GM19025 (cell line): ENCODE results near the gene RASGRF2.

Source experiments
- ATAC-seq: cut with Tn5 transposase; IDR thresholded peaks from one replicate; pipeline ENCODE4 v1.9.1; 2021; ENCODE audit warnings: mild to moderate bottlenecking, low read depth, moderate library complexity; ENCODE audit not compliant: unreplicated experiment

RASGRF2 gene

GRCh38 chr5:80953587-80953986 lies 6.6 kb upstream of the RASGRF2 start:
- ATAC-seq: no peak

DNA sequence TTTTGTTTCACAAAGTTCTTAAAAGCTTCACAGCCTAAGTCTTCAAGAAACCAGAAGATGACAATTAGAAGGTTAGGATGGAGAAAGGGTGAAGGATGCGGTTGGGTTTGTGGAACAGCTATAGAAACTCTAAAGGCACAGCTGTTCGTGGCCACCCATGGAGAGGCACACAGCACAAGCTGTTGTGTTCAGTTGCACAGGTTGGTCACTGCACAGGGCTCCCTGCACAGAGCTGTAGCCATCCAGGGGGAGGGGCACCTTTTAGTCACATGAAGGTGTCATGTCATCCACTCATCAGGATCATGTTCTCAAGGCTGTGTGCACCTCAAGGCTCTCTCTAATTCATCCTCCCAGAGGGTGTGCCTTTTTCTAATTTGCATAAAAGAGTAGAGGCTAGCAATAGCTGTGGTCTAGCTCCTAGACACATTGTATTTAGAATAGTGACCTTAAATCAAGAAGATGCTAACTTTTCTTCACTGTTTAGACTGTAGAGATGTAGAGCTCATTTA lies 5.0 kb upstream of the RASGRF2 start:
- no peak for ATAC-seq

- no peak for ATAC-seq
These were observed 3.9 kb upstream of the RASGRF2 start for GRCh38 chr5:80956272-80956671.

DNA sequence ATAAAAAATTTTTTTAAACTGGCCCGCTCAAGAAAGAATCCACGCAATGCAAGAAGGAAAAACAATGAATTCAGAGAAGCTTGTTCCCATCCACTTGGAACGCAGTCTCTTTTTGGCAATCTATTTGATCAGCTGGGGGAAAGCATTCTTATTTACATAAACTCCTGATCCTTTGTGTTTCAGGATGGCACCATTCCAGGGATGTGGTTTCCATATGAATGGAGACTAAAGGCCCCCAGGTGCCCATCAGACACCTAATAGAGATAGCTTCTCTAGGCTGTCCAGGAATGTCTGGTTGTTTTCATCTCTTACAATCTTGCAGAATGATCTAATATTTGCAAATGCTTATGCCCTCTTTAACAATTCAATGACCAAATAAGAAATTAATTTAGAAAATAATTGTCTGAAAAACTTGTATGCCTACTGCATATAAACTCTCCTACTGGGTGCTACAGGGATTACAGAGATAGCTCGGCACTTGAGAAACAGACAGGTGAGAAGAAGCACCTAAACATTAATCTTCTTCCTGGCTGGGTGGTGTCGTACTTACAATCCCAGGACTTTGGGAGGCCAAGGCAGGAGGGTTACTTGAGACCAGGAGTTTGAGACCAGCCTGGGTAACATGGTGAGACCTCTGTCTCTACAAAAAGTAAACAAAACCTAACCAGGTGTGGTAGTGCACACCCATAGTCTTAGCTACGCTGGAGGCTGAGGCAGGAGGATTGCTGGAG lies 3.0 kb upstream of the RASGRF2 start:
- no peak for ATAC-seq

GRCh38 chr5:80958616-80959015 lies 1.5 kb upstream of the RASGRF2 start:
- no peak for ATAC-seq

DNA sequence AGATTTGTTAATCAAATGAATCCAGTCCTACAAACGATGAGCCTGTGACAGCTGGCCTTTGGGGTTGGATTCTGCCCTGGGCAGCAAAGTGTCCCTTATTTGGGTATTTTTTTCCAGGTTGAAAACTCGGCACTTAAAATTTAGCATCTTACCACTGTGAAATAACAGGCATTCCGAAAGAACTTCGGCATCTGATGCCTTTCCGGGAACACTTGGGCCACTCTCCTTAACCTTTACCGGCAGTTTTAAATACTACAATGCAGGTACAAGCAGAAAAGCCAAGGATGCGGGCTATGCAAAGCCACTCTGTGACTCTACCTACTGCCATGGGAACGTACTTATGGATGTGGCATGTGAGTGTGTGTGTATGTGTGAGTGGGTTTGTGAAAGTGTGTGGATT lies 1.0 kb upstream of the RASGRF2 start:
- ATAC-seq: no peak

DNA sequence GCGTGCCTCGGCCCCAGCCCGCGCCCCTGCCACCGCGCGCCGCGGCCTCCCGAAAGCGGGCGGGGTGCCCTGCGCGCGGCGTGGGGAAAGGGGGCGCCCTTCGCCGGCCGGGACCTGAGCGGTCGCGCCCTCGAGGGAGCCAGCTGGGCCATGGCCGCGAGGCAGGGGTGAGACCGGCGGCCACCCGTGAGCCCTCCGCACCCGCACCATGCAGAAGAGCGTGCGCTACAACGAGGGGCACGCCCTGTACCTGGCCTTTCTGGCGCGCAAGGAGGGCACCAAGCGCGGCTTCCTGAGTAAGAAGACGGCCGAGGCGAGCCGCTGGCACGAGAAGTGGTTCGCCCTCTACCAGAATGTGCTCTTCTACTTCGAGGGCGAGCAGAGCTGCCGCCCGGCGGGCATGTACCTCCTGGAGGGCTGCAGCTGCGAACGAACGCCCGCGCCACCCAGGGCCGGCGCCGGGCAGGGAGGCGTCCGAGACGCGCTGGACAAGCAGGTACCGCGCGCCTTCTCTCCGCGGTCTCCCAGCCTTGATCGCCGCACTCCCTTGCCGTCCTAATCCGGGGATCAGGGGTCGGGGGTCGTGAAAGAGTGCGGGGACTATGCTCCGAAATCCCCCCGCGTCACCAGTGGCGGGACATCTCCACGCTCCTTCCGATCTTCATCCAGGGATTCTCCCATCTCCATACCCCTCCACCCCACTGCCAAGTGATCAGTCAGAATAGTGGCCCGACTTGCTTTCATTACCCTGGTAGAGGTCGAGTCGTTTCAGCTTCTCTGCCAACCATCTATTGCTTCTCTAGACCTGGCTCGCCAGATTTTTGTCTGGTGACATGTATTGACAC lies 590 bp downstream of the RASGRF2 start:
- ATAC-seq: no peak

GRCh38 chr5:80961376-80962281 lies 1.5 kb downstream of the RASGRF2 start:
- ATAC-seq: no peak

GRCh38 chr5:80962630-80963520 lies 2.7 kb downstream of the RASGRF2 start:
- ATAC-seq: no peak

- ATAC-seq: no peak
These were observed 3.3 kb downstream of the RASGRF2 start for GRCh38 chr5:80963521-80963895.

DNA sequence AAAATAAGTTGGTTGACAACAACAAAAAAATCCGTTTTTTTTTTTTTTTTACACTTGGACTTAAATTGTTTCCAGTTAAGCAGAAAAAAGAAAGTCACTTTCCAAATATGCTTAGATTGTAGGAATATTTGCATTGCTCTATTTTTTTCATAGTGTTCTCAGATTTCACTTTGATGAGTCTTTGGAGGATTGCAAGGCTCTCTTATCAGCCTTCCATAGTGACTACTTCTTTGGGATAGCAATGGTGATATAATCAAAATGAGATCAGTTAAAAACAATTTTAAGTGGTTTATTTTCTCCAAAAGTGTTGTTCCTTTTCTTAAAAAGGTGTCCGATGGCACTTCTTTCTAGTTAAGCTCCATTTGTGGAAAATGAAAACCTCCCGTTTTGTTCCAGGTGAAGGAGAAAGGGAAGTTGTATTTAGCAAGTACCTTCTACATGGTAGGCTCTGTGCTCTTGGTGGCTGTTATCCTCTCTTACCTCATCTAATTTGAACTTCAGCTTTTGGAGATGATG lies 3.9 kb downstream of the RASGRF2 start:
- no peak for ATAC-seq

GRCh38 chr5:80964491-80964890 lies 4.3 kb downstream of the RASGRF2 start:
- no peak for ATAC-seq

- no peak for ATAC-seq
These were observed 4.8 kb downstream of the RASGRF2 start for GRCh38 chr5:80964919-80965318.

GRCh38 chr5:80967500-80968181 lies 7.5 kb downstream of the RASGRF2 start:
- no peak for ATAC-seq

DNA sequence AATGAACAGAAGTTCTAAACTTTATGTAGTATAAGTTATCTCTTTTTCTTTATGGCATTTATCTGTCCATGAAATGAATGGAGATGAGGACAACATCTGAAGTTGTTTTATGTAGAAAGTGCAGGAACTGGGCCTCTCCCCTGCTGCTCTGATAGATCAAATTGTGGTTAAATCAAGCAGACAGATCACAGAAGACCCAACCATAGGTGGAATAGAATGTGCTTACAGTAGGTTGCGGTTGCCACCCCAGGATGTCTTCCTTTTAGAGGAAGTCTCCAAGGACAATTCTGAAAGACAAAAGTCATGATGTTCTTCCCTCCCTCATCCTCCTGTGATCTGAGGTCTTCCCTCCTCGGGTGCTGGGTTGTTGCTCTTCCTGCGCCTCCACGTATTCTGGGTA lies 12.9 kb downstream of the RASGRF2 start:
- ATAC-seq: no peak

- no peak for ATAC-seq
These were observed 14.9 kb downstream of the RASGRF2 start for GRCh38 chr5:80975065-80975464.

- no peak for ATAC-seq
These were observed 16.8 kb downstream of the RASGRF2 start for GRCh38 chr5:80976985-80977384.

- ATAC-seq: no peak
These were observed 17.6 kb downstream of the RASGRF2 start for GRCh38 chr5:80977764-80978163.

DNA sequence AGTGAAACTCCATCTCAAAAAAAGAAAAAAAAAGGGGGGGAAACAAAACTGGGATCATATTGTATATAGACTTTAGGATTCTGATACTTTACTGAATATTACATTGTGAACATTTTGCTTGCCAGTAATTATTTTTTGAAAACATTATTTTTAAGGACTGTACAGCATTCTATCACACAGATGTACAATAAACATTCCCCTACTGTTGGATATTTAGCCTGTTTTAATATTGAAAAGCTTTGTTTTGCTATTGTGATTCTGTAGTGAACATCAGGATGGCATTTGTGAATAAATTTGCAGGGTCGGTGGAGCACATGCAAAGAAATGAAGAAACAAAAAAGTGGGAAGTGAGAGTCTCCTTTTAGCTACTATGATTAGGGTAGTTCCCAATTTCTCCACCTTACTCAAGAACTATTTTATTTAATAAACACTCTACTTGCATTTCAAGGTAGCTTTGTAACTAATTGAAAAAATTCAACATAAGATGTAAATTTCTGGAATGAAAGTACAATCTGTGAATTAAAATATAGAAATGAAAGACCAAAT lies 18.7 kb downstream of the RASGRF2 start:
- no peak for ATAC-seq
